HG02885 (cell line): ENCODE data around the gene MARCHF3.
"Not testable (repeated sequence)": the region's sequence is repeated elsewhere in the genome, so short reads cannot be mapped to it uniquely, and the experiment has no call there.

Experiments
- ATAC-seq: cut with Tn5 transposase; IDR thresholded peaks from one replicate; pipeline ENCODE4 v1.9.1; 2021; ENCODE audit warnings: mild to moderate bottlenecking; ENCODE audit not compliant: unreplicated experiment, poor library complexity

MARCHF3 gene

GRCh38 chr5:126925482-126925881 lies 104.9 kb downstream of the MARCHF3 start:
- ATAC-seq, result no peak

GRCh38 chr5:126924331-126925033 lies 105.9 kb downstream of the MARCHF3 start:
- no peak for ATAC-seq

GRCh38 chr5:126921241-126922091 lies 108.9 kb downstream of the MARCHF3 start:
- ATAC-seq, result no peak

- no peak for ATAC-seq
These were observed 110.1 kb downstream of the MARCHF3 start for GRCh38 chr5:126920291-126920690.

- ATAC-seq, result no peak
These were observed 110.8 kb downstream of the MARCHF3 start for GRCh38 chr5:126919566-126919965.

GRCh38 chr5:126918615-126918957 lies 111.8 kb downstream of the MARCHF3 start:
- no peak for ATAC-seq

GRCh38 chr5:126917918-126918614 lies 112.3 kb downstream of the MARCHF3 start:
- ATAC-seq, result no peak

GRCh38 chr5:126915496-126915895 lies 114.9 kb downstream of the MARCHF3 start:
- ATAC-seq, result peak; percentile 71

GRCh38 chr5:126914801-126915436 lies 115.4 kb downstream of the MARCHF3 start:
- ATAC-seq, result no peak

- no peak for ATAC-seq
These were observed 117.7 kb downstream of the MARCHF3 start for GRCh38 chr5:126912616-126913200.

- no peak for ATAC-seq
These were observed 118.4 kb downstream of the MARCHF3 start for GRCh38 chr5:126911986-126912385.

GRCh38 chr5:126909856-126910255 lies 120.5 kb downstream of the MARCHF3 start:
- no peak for ATAC-seq

GRCh38 chr5:126904407-126904806 lies 126.0 kb downstream of the MARCHF3 start:
- ATAC-seq, result not testable (repeated sequence)

- no peak for ATAC-seq
These were observed 129.6 kb downstream of the MARCHF3 start for GRCh38 chr5:126900796-126901195.

- no peak for ATAC-seq
These were observed 130.9 kb downstream of the MARCHF3 start for GRCh38 chr5:126899476-126899875.

- ATAC-seq, result no peak
These were observed 132.3 kb downstream of the MARCHF3 start for GRCh38 chr5:126897851-126898630.

- ATAC-seq, result no peak
These were observed 134.1 kb downstream of the MARCHF3 start for GRCh38 chr5:126896170-126896702.

- ATAC-seq, result not testable (repeated sequence)
These were observed 134.6 kb downstream of the MARCHF3 start for GRCh38 chr5:126895712-126896111.

- ATAC-seq, result not testable (repeated sequence)
These were observed 139.9 kb downstream of the MARCHF3 start for GRCh38 chr5:126890414-126890813.
